Measurements from ENCODE around the gene USP4. TPM values are rescaled to one million over a fixed set of nuclear protein-coding genes. Genes with fewer than 3 reads are reported as not detected.

USP4 gene
- total RNA-seq, 1 donor from 2014 or later, result 23.2 TPM

- no peak for DNase-seq (ENCODE audit: low read depth in 2 of 2)
Measured at GRCh38 chr3:49298511-49298910, 41.3 kb downstream of the USP4 start.

- peak; percentile 29 to 44 for DNase-seq (ENCODE audit: low read depth in 2 of 2)
Measured at GRCh38 chr3:49296781-49297411, 43.0 kb downstream of the USP4 start.

GRCh38 chr3:49295489-49296058 lies 44.3 kb downstream of the USP4 start:
- peak; percentile 57 to 60 for DNase-seq (ENCODE audit: low read depth in 2 of 2)

DNA sequence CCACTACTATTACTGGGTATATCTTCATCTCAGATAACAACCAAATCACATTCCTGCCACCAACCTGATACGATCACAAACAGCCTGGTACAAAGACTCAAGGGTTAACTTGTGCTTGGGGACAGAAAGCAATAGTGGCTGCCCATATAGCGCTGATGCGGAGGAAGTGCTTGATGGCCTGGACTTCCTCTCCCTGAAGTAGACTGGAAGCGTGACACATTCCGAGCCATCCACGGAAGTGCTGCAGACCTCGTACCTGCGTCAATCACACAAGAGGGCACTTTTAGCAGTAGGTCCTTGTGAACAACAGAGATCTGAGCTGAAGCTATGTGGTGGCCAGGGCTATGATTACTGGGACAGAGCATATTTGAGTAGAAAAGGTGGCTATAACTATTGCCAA lies 45.5 kb downstream of the USP4 start:
- peak; percentile 67 to 82 for DNase-seq (ENCODE audit: low read depth in 2 of 2)

DNA sequence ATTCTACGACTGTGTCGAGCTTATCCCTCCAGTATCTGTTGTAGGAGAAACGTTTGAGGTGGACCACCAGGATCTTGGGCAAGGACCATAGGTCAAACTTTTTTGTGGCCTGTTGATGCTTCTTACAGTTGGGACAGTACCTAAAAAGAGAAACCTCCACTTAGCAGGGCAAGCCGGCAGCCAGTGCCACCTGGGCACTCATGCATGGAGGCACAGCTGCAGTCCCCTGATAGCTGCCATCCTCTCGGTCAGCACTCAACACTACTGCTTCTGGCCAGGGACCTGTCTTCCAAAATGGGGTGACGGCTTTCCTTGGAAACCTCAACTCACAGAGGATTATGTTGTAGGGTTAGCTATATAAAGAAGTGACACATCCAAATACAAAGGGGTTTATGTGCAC lies 55.9 kb downstream of the USP4 start:
- DNase-seq (ENCODE audit: low read depth in 2 of 2), result no peak

DNA sequence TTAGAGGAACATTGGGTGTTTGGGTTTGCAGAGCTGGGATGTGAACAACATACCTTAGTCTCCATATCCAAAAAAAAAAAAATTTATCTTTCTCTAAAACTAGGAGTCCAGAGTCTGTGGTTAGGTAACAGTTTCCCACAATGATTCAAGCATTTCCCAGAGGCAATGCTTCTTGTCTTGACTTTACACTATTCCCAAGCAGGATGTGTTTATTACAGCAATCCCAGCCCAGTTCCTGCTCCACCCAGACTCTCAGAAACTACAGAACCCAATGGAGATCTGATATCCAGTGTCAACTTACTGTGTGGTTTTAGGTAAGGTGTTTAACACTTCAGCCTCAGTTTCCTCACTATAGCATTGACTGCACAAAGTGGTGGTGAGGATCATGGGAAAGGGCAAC lies 60.5 kb downstream of the USP4 start:
- peak in 1 of 2 donors; percentile 57 for DNase-seq (ENCODE audit: low read depth in 2 of 2)

DNA sequence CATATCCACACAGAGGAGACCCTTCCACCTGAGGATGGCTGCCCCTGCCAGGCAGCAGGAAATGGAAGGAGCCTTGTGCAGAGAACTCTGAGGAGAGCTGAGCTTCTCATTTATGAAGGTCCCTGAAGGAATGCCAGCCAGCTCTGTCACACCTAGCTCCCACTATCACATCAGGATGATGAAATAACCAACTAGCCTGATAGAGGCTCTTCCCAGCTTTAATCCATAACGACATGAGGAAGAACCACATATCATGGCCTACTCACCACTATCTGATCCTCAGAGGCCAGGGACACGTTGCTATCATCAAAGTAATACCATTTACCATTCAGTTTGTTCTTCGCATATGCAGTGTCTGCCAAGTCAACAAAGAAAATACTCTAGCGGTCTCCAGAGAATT lies 61.3 kb downstream of the USP4 start:
- DNase-seq (ENCODE audit: low read depth in 2 of 2), result no peak

DNA sequence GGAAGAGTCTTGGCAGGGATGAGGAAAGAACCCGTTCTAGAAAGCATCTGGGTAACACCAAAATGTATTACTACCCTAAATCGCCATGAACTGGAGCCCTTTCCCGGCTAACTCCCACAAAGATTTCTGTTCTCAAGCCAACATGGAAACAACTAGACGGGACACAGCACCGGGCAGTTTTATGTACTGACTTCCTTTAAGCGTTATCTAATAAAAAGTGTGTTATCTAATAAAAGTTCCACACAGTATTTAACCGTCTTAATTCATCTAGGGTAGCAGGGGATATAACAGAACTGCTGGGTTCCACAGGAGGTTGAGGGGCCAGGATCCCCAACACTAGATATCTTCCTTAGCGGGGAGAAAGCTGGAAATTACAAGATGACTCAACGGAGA lies 62.5 kb downstream of the USP4 start:
- DNase-seq (ENCODE audit: low read depth in 2 of 2), result peak in 1 of 2 donors; percentile 60

- peak; percentile 73 to 86 for DNase-seq (ENCODE audit: low read depth in 2 of 2)
Measured at GRCh38 chr3:49276475-49277382, 63.1 kb downstream of the USP4 start, which contains the start of gene C3orf62. Gene C3orf62, minus strand, starts transcription at chr3:49277232. Its CDS starts 360 bp downstream, at chr3:49276872.

- DNase-seq (ENCODE audit: low read depth in 2 of 2), result no peak
Measured at GRCh38 chr3:49273825-49274532, 65.9 kb downstream of the USP4 start.

DNA sequence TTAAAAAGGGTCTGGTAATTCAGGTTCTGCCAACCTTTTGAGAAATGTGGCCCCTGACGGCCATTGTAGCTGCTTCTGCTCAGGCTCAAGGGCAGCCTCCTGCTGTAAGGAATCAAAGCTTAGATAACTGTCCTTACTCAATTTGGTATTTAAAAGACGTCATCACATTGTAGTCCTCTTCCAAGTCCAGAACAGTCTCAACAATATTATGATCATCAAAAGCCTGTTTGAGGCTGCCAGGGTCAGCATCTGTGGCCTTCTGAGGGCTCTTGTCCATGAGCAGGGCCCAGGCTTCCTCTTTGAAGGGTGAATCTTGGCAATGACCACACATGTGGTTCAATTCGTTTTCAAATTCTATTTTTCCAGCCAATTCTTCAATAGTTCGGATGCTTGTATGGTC lies 68.8 kb downstream of the USP4 start:
- DNase-seq (ENCODE audit: low read depth in 2 of 2), result no peak

DNA sequence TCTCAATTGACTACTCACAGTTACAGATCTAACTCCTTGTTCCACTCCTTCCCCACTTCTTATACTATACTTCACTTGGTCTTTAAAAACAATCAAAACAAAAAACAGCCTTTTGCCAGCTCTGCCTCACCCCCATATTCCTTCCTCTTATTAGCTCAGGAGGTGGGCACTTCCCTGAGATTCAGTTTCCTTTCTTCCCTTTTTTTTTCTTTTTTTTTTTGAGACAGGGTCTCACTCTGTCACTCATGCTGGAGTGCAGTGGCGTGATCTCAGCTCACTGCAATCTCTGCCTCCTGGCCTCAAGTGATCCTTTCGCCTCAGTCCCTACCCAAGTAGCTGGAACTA lies 69.7 kb downstream of the USP4 start:
- no peak for DNase-seq (ENCODE audit: low read depth in 2 of 2)

- no peak for DNase-seq (ENCODE audit: low read depth in 2 of 2)
Measured at GRCh38 chr3:49269443-49270155, 70.3 kb downstream of the USP4 start.

- DNase-seq (ENCODE audit: low read depth in 2 of 2), result peak in 1 of 2 donors; percentile 29
Measured at GRCh38 chr3:49266410-49267095, 73.3 kb downstream of the USP4 start.

- peak in 1 of 2 donors; percentile 52 for DNase-seq (ENCODE audit: low read depth in 2 of 2)
Measured at GRCh38 chr3:49265661-49266386, 74.0 kb downstream of the USP4 start.

DNA sequence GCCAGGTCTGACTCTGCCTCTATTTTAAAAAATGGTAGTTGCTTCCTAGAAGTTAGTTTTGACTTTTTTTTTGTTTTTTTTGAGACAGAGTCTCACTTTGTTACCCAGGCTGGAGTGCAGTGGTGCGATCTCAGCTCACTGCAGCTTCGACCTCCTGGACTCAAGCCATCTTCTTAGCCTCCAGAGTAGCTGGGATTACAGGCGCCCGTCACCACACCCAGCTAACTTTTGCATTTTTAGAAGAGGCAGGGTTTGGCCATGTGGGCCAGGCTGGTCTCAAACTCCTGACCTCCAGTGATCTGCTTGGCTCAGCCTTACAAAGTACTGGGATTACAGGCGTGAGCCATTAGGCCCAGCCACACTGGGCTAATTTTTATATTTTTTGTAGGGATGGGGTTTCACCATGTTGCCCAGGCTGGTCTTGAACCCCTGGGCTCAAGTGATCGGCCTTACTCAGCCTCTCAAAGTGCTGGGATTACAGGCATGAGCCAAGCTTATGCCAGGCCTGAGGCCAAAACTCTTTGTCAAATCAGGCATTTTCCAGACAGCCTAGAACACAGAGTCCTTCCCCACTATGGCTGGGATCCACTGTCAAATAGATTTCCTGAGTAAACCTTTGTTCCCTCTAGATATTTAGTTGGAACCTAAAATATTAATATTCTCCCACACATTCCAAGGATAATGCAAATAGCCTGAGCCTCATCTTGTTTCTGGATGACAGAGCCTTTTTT lies 76.5 kb downstream of the USP4 start:
- DNase-seq (ENCODE audit: low read depth in 2 of 2), result no peak

DNA sequence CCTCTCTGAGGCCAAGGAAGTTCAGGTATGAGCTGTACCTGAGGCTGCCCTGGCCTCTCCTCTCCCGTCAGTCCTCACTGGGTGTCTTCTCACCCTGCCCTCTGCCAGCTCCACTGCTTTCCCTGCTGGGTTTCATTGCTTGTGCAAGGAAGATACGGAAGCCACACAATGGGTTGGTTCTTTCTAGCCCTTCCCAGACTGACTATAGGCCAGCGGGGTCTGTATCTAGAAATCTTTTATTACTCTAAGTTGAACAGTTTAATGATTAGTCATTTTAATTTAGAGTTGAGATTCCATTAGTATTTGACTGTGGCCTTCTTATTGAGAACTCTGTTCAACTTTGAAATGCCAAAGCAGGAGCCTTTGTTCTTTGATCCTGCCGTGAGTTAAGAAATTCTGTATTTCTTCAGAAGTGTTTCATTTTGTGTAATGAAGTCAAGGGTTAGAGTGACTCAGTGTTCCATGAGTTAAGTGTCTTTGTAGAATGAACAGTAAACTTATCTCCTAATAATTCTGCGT lies 79.0 kb downstream of the USP4 start:
- DNase-seq (ENCODE audit: low read depth in 2 of 2), result no peak

DNA sequence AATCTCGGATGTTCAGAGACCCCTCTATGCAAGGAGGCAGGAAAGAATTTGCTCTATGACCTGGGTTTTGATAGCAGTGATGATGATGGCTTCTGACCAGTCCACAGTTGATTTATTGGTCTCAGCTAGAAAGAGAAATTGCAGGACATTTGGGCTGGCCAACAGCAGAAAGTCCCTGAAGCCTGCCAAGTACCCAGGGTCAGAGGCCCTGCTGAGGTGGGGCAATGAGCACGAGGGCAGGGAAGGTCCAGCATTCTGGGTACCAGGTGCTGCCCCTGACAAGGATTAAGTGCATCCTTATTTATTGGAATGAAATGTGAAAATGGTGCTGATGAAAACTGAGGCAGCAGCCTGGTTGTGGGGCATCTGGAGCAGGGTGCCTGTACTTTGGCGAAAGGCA lies 82.7 kb downstream of the USP4 start:
- no peak for DNase-seq (ENCODE audit: low read depth in 2 of 2)

Data from lung microvascular endothelial cell (primary cell).